Measurements from ENCODE around the gene COG8. TPM values are rescaled to one million over a fixed set of nuclear protein-coding genes. Genes with fewer than 3 reads are reported as not detected.

Gene COG8
- total and polyA plus RNA-seq, 9 of the 15 experiments (the other 6 are each of a cell fraction or from before 2014, with no cell fraction given), result 3.7 to 42.6 (median 30.1) TPM

- ChIA-PET POLR2A (no interaction called here), CTCF (ENCODE audit: low intra/inter-chr PET ratio) (no interaction called here)
- Histone ChIP-seq H2AFZ (ENCODE audit: low read depth, low read length) (no peak overlapping the region), H3K9ac (ENCODE audit: insufficient read depth in 1 of 2, low read depth in 2 of 2, low read length in 2 of 2) (no peak overlapping the region), H3K4me3 (no peak overlapping the region), H3K27me3 (ENCODE audit: control insufficient read depth in 2 of 2, insufficient read depth in 2 of 2, low read length in 2 of 2) (no peaks in the 10 kb centered on the region), H4K20me1 (replicated peaks; ENCODE audit: control insufficient read depth, insufficient read depth, low read length) (0 out of 2 replicates have a peak, but pooled peaks cover 3% of the 10 kb centered on the region), H3K4me2 (ENCODE audit: insufficient read depth, low read length) (no peak overlapping the region), H3K9me3 (replicated peaks; ENCODE audit: control insufficient read depth, insufficient read depth, low read depth, low read length) (no peaks in the 10 kb centered on the region), H3K36me3 (ENCODE audit: control insufficient read depth, insufficient read depth, low read length) (peaks cover 94% of the 10 kb centered on the region), H3K27ac (ENCODE audit: extremely low read depth, low read depth, low read length) (no peak overlapping the region; the same call in 2 of the 3 replicates), H3K79me2 (ENCODE audit: control insufficient read depth, insufficient read depth, low read length) (peaks cover 2% of the 10 kb centered on the region; the same call in 2 of the 3 replicates), H3K4me1 (replicated peaks in 1 of 2; ENCODE audit: control insufficient read depth in 2 of 2, insufficient read depth in 2 of 2, low read length in 2 of 2) (peaks cover 0 to 10% of the 10 kb centered on the region in 2 experiments; a peak in 2 of 5 replicates), H3K9me1 (ENCODE audit: control insufficient read depth, insufficient read depth, low read length) (no peaks in the 10 kb centered on the region)
- no TSS peak for BruUV-seq (replicated peaks)
- intact Hi-C loops (cut with micrococcal nuclease), result no loop called here
- no peak for DNase-seq (ENCODE audit: extremely low read depth in 1 of 4, low spot score in 3 of 4)
- no peak for FAIRE-seq
- 84% methylated on average over 4 of the region's 4 CpGs for WGBS (ENCODE audit: insufficient coverage, low coverage, missing lambda C conversion rate)
- no peak for ATAC-seq
- in situ Hi-C loops (cut with MboI), result no loop called here
- TF ChIP-seq ZNF778 (CRISPR knock-in tag; IDR thresholded peaks at IDR 0.05), result no peak
- no peak for TF ChIP-seq MIER1 (IDR thresholded peaks at IDR 0.05; ENCODE audit: low read depth)
- peak; percentile 43; the same call in 1 of the 2 replicates for TF ChIP-seq TAL1 (IDR thresholded peaks at IDR 0.05)
- TF ChIP-seq SOX6 (IDR thresholded peaks at IDR 0.05), result peak; percentile 22; the same call in 1 of the 2 replicates
- peak; percentile 33; the same call in 1 of the 2 replicates for TF ChIP-seq CBFA2T3 (IDR thresholded peaks at IDR 0.05)
- no peak for TF ChIP-seq GTF2A2 (tag; IDR thresholded peaks at IDR 0.05)
- TF ChIP-seq CBFA2T2 (conservative IDR thresholded peaks at IDR 0.05), result no peak
Measured at GRCh38 chr16:69368866-69369265, 29.5 kb upstream of the COG8 start.

GRCh38 chr16:69367980-69368379 lies 28.6 kb upstream of the COG8 start:
- Histone ChIP-seq H4K20me1 (replicated peaks; ENCODE audit: control insufficient read depth, insufficient read depth, low read length) (0 out of 2 replicates have a peak, but pooled peaks cover 3% of the 10 kb centered on the region), H3K4me2 (ENCODE audit: insufficient read depth, low read length) (no peak overlapping the region; the same call in 1 of the 2 replicates), H3K4me1 (replicated peaks in 1 of 2; ENCODE audit: control insufficient read depth in 2 of 2, insufficient read depth in 2 of 2, low read length in 2 of 2) (peaks cover 0 to 10% of the 10 kb centered on the region in 2 experiments; a peak in 3 of 5 replicates), H3K4me3 (no peak overlapping the region), H3K27me3 (ENCODE audit: control insufficient read depth in 2 of 2, insufficient read depth in 2 of 2, low read length in 2 of 2) (no peaks in the 10 kb centered on the region), H2AFZ (ENCODE audit: low read depth, low read length) (no peak overlapping the region), H3K27ac (ENCODE audit: extremely low read depth, low read depth, low read length) (peak overlapping the region; percentile 62; the same call in 2 of the 3 replicates), H3K9me3 (replicated peaks; ENCODE audit: control insufficient read depth, insufficient read depth, low read depth, low read length) (no peaks in the 10 kb centered on the region), H3K9ac (ENCODE audit: insufficient read depth in 1 of 2, low read depth in 2 of 2, low read length in 2 of 2) (no peak overlapping the region), H3K79me2 (ENCODE audit: control insufficient read depth, insufficient read depth, low read length) (no peaks in the 10 kb centered on the region; the same call in 2 of the 3 replicates), H3K36me3 (ENCODE audit: control insufficient read depth, insufficient read depth, low read length) (peaks cover 93% of the 10 kb centered on the region), H3K9me1 (ENCODE audit: control insufficient read depth, insufficient read depth, low read length) (no peaks in the 10 kb centered on the region)
- WGBS (ENCODE audit: insufficient coverage, low coverage, missing lambda C conversion rate), result 27% methylated on average over 7 of the region's 7 CpGs
- ATAC-seq, result peak; percentile 58; the same call in 2 of the 3 replicates
- CTCF ChIA-PET (ENCODE audit: low intra/inter-chr PET ratio), result no interaction called here
- FAIRE-seq, result peak; percentile 84
- DNase-seq (ENCODE audit: extremely low read depth in 1 of 4, low spot score in 3 of 4), result peak in 2 of 4 experiments; percentile 58 to 63
- BruUV-seq (replicated peaks), result no TSS peak
- intact Hi-C loops (cut with micrococcal nuclease), result no loop called here
- in situ Hi-C loops (cut with MboI), result no loop called here
- POLR2A ChIA-PET, result interaction anchor here (0.6 kb wide), 1 partner anchor 11 kb away, joined by 3 read pairs; no protein-coding TSS in a partner anchor
- TF ChIP-seq GABPA (tag; conservative IDR thresholded peaks at IDR 0.05; ENCODE audit: low read depth), result 0 out of 2 replicates have a peak, but pooled peaks have one; percentile 28
- TF ChIP-seq KAT7 (CRISPR knock-in tag; IDR thresholded peaks at IDR 0.05; ENCODE audit: borderline replicate concordance), result no peak
- TF ChIP-seq PRPF4 (IDR thresholded peaks at IDR 0.05; ENCODE audit: insufficient read depth, low read depth, low read length, poor library complexity, severe bottlenecking), result no peak
- TF ChIP-seq NR2C1 (IDR thresholded peaks at IDR 0.05), result no peak
- TF ChIP-seq NR2C1 (tag; IDR thresholded peaks at IDR 0.05), result no peak
- no peak for TF ChIP-seq GTF3C2 (IDR thresholded peaks at IDR 0.05; ENCODE audit: borderline replicate concordance, extremely low read depth, insufficient read length)
- 0 out of 4 replicates have a peak, but pooled peaks of 1 of the 2 experiments have one; percentile 28 for TF ChIP-seq HDAC1 (IDR thresholded peaks at IDR 0.05)
- TF ChIP-seq ARID1B (IDR thresholded peaks at IDR 0.05), result peak; percentile 82

Data from K562 (cell line).